ENCODE measurements around the gene CLCN7. TPM values are rescaled to one million over a fixed set of nuclear protein-coding genes. Genes with fewer than 3 reads are reported as not detected.

CLCN7 gene
- total RNA-seq, 1 donor from 2014 or later, result 118 TPM

DNA sequence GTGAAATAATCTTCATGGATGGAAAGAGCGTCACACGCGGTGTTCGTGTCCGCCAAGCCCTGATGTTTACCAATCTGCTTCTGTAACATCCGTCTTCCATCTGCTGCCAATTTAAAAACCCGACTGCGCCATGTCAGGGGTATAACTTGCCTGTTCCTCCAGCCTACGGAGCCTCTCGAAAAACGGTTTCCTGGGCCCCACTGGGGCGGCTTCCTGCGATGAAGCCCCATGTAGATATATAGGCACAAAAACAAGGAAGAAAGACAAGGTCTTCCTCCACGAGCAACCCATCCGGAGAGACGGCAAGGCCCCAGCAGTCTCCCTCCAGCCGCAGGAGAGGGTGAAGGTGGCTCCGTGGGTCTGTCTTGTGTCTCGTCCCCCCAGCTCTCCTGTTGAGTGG, 13.8 kb upstream of the CLCN7 start, which contains the start of gene PTX4:
TSS of gene PTX4 (minus strand) at position 326 of the 400 bp plus-strand sequence. CDS start at position 291, 35 bp downstream.
- TF ChIP-seq, protein P1, sequence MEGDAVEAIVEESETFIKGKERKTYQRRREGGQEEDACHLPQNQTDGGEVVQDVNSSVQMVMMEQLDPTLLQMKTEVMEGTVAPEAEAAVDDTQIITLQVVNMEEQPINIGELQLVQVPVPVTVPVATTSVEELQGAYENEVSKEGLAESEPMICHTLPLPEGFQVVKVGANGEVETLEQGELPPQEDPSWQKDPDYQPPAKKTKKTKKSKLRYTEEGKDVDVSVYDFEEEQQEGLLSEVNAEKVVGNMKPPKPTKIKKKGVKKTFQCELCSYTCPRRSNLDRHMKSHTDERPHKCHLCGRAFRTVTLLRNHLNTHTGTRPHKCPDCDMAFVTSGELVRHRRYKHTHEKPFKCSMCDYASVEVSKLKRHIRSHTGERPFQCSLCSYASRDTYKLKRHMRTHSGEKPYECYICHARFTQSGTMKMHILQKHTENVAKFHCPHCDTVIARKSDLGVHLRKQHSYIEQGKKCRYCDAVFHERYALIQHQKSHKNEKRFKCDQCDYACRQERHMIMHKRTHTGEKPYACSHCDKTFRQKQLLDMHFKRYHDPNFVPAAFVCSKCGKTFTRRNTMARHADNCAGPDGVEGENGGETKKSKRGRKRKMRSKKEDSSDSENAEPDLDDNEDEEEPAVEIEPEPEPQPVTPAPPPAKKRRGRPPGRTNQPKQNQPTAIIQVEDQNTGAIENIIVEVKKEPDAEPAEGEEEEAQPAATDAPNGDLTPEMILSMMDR (IDR thresholded peaks at IDR 0.05; ENCODE audit: partially characterized antibody, unreplicated experiment), result no peak
- H3K27ac Mint-ChIP-seq (ENCODE audit: unreplicated experiment), result no peak within 1 kb of the TSS
- H3K4me1 Mint-ChIP-seq (ENCODE audit: low read depth, unreplicated experiment), result peaks cover 9% of the 10 kb centered on the region
- no peak for DNase-seq
- no peak within 1 kb of the TSS for H3K4me3 Mint-ChIP-seq (ENCODE audit: unreplicated experiment)
- peaks cover 6% of the 10 kb centered on the region for H3K27me3 Mint-ChIP-seq (ENCODE audit: unreplicated experiment)
- peaks cover 5% of the 10 kb centered on the region for H3K9me3 Mint-ChIP-seq (ENCODE audit: unreplicated experiment)
- H3K36me3 Mint-ChIP-seq (ENCODE audit: unreplicated experiment), result no peaks in the 10 kb centered on the region

DNA sequence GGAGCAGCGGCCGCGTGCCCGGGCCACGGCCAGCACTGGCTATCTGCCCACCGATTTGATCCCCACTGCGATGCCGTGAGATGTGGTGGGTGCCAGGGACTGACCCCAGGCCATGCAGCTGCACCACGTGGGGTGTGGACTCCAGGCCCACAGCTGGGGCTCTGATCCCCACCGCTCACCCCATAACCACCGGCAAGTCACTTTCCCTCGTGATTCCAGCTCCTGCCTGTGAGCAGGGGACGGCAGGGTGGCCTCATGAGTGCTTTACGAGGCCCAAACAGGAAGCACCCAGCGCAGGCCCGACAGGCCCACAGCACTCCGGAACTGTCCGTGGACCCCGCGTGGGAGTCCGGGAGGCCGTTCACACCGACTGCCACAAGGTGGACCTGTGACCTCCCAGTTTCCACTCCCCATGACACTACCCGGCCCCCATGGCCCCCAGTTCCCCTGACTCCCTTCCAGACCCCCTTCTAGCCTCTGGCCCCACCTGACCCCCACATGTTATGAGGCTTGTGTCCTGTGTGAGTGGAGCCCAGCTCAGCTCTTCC, 13.3 kb upstream of the CLCN7 start:
- no peak overlapping the region for H3K27ac Mint-ChIP-seq (ENCODE audit: unreplicated experiment)

DNA sequence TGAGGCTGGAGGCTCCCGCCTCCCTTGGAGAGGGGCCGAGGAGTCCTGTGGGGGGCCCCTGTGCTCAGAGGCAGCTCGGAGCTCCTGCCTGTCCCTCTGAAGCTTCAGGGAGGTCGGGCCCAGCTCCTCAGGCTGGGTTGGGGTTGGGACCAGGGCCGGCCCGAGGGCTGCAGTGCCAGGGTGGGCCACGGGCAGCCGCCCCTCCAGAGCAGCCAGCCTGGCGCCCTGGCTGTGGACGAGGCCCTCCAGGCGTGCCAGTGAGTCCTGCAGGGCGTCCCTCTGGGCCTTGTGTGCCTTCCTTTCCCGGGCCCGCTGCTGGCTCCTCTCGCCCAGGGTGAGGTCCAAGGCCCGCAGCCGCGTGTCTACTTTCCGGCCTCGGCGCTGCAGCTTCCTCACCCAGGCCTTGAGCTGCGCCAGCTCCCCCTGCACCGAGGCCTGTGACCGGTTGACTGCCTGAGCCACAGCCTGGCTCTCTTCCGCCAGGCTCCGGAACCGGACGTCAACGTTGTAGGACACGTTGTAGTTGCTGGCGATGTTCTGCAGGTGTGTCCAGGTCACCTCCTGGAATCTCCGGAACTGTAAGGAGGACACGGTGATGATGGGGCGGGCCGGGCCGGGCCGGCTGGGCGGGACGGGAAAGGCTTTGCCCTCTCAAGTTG, 12.7 kb upstream of the CLCN7 start:
- H3K4me1 Mint-ChIP-seq (ENCODE audit: low read depth, unreplicated experiment), result peaks cover 8% of the 10 kb centered on the region
- no peaks in the 10 kb centered on the region for H3K36me3 Mint-ChIP-seq (ENCODE audit: unreplicated experiment)
- no peak overlapping the region for H3K4me3 Mint-ChIP-seq (ENCODE audit: unreplicated experiment)
- TF ChIP-seq, protein P1 (IDR thresholded peaks at IDR 0.05; ENCODE audit: partially characterized antibody, unreplicated experiment), result no peak
- peaks cover 2% of the 10 kb centered on the region for H3K9me3 Mint-ChIP-seq (ENCODE audit: unreplicated experiment)
- no peak for DNase-seq
- peaks cover 5% of the 10 kb centered on the region for H3K27me3 Mint-ChIP-seq (ENCODE audit: unreplicated experiment)
- H3K27ac Mint-ChIP-seq (ENCODE audit: unreplicated experiment), result no peak overlapping the region

More for the DNA sequence above, 13.3 kb upstream of the CLCN7 start:
- H3K4me1 Mint-ChIP-seq (ENCODE audit: low read depth, unreplicated experiment), result peaks cover 9% of the 10 kb centered on the region
- DNase-seq, result no peak
- H3K4me3 Mint-ChIP-seq (ENCODE audit: unreplicated experiment), result no peak overlapping the region
- H3K36me3 Mint-ChIP-seq (ENCODE audit: unreplicated experiment), result no peaks in the 10 kb centered on the region
- H3K9me3 Mint-ChIP-seq (ENCODE audit: unreplicated experiment), result peaks cover 5% of the 10 kb centered on the region
- peaks cover 7% of the 10 kb centered on the region for H3K27me3 Mint-ChIP-seq (ENCODE audit: unreplicated experiment)
- TF ChIP-seq, protein P1 (IDR thresholded peaks at IDR 0.05; ENCODE audit: partially characterized antibody, unreplicated experiment), result no peak

DNA sequence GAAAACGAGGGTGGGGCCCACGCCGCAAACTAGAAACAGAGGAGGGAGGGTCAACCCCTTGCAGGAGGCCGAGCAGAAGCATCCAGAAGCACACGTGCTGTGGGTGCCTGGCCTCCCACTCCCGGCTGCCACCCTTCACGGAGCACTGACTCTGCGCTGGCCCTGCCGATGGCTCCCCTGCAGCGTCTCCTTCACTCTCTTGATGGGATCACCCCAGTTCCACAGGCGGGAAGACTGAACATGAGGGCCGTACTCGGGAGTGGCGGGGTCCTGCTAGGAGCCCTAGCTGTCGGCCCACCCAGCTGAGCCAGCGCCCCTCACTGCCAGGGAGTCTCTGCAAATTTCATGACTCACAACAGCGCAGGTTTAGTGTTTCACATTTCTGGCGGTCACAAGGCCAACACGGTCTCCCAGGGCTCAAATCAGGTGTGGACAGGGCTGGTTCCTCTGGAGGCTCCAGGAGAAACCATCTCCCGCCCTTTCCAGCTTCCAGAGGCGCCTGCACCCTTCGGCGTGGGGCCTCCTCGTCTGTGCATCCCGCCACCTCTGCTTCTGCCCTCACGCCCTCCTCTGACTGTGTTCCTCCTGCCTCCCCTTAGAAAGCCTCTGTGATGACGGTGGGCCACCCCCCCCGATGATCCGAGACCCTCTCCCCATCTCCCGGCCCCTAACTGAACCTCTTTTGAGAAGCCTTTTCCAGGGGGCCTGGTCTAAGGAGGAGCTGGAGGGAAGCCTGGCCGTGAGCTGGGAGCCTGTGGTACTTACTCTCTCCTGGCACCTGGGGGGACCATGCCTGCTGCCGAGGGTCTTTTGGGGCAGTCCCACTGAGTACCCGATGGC, 11.9 kb upstream of the CLCN7 start:
- TF ChIP-seq, protein P1 (IDR thresholded peaks at IDR 0.05; ENCODE audit: partially characterized antibody, unreplicated experiment), result no peak
- DNase-seq, result no peak
- Mint-ChIP-seq H3K36me3 (ENCODE audit: unreplicated experiment) (no peaks in the 10 kb centered on the region), H3K4me1 (ENCODE audit: low read depth, unreplicated experiment) (peaks cover 5% of the 10 kb centered on the region), H3K4me3 (ENCODE audit: unreplicated experiment) (no peak overlapping the region), H3K27ac (ENCODE audit: unreplicated experiment) (no peak overlapping the region), H3K9me3 (ENCODE audit: unreplicated experiment) (no peaks in the 10 kb centered on the region), H3K27me3 (ENCODE audit: unreplicated experiment) (peaks cover 5% of the 10 kb centered on the region)
